Calu3 (cell line): Measurements from ENCODE around the gene DSE. TPM values are rescaled to one million over a fixed set of nuclear protein-coding genes. Genes with fewer than 3 reads are reported as not detected.

ENCODE experiments used
- BruUV-seq: library from RNA; stranded (reverse); fragments of 400-500 nt; replicated peaks from 2 replicates; lab custom pipeline; 2021; lab: Mats Ljungman, UMichigan
- CTCF ChIA-PET: fragments of 300-600 bp; sonication (Branson Sonifier 250); formaldehyde crosslinking; loops from one replicate; lab custom pipeline; 2022; ENCODE audit warnings: antibody characterized with exemption; lab: Charles Lee
- DNase-seq: peaks from one replicate; pipeline ENCODE4 v3.0.0; 2022
- H3K27ac Mint-ChIP-seq: one replicate; pipeline ENCODE4 v1.8.0; 2022; ENCODE audit warnings: mixed read lengths; ENCODE audit not compliant: unreplicated experiment
- H3K27me3 Mint-ChIP-seq: one replicate; pipeline ENCODE4 v1.8.0; 2022; ENCODE audit warnings: mixed read lengths; ENCODE audit not compliant: unreplicated experiment
- H3K36me3 Mint-ChIP-seq: one replicate; pipeline ENCODE4 v1.8.0; 2022; ENCODE audit warnings: mild to moderate bottlenecking, moderate library complexity, mixed read lengths; ENCODE audit not compliant: insufficient read depth, unreplicated experiment
- H3K4me1 Mint-ChIP-seq: one replicate; pipeline ENCODE4 v1.8.0; 2022; ENCODE audit warnings: mild to moderate bottlenecking, low read depth, mixed read lengths; ENCODE audit not compliant: unreplicated experiment
- H3K4me3 Mint-ChIP-seq: one replicate; pipeline ENCODE4 v1.8.0; 2022; ENCODE audit warnings: mild to moderate bottlenecking, low read depth, moderate library complexity, mixed read lengths; ENCODE audit not compliant: unreplicated experiment
- H3K9me3 Mint-ChIP-seq: one replicate; pipeline ENCODE4 v1.8.0; 2022; ENCODE audit warnings: low read depth, mixed read lengths; ENCODE audit not compliant: unreplicated experiment
- intact Hi-C: fragments of 100-400 bp; cut with micrococcal nuclease; formaldehyde crosslinking; loops from one replicate; pipeline ENCODE4 v1.10.0; 2022; ENCODE audit not compliant: unreplicated experiment
- total RNA-seq: library from RNA; stranded (reverse); gene quantifications from 2 replicates; pipeline ENCODE4 v1.2.3, GENCODE V29; 2022
- TF ChIP-seq, protein P1 (sequence below): fragments of 200-600 bp; IDR thresholded peaks from one replicate; pipeline ENCODE4 v1.8.0; 2022; ENCODE audit warnings: antibody characterized with exemption; ENCODE audit not compliant: unreplicated experiment

The DSE gene
- total RNA-seq, 1 experiment from 2014 or later = 43.8 TPM

DNA sequence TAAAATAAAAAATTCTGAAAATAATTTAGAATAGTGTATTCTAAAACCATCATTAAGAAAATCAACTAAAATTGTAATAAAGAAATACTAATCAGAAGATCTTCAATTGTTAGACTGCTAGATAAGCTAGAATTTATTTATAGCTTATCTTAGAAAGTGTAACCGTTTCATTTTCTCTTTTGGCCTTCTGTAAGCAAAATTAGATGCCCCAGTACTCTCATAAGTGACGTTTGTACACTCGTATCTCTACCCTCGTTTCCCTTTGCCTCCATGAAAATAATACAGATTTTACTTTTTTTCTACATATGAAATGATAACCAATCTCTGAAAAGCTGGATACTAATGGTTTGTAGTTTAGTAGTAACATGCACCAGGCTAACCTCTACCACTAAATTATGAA, 19.8 kb downstream of the DSE start:
- BruUV-seq = no TSS peak
- Mint-ChIP-seq H3K4me3 (no peak overlapping the region), H3K27me3 (no peaks in the 10 kb centered on the region), H3K4me1 (peaks cover 26% of the 10 kb centered on the region), H3K36me3 (peaks cover 6% of the 10 kb centered on the region), H3K27ac (no peak overlapping the region), H3K9me3 (no peaks in the 10 kb centered on the region)
- no peak for DNase-seq
- TF ChIP-seq, protein P1, sequence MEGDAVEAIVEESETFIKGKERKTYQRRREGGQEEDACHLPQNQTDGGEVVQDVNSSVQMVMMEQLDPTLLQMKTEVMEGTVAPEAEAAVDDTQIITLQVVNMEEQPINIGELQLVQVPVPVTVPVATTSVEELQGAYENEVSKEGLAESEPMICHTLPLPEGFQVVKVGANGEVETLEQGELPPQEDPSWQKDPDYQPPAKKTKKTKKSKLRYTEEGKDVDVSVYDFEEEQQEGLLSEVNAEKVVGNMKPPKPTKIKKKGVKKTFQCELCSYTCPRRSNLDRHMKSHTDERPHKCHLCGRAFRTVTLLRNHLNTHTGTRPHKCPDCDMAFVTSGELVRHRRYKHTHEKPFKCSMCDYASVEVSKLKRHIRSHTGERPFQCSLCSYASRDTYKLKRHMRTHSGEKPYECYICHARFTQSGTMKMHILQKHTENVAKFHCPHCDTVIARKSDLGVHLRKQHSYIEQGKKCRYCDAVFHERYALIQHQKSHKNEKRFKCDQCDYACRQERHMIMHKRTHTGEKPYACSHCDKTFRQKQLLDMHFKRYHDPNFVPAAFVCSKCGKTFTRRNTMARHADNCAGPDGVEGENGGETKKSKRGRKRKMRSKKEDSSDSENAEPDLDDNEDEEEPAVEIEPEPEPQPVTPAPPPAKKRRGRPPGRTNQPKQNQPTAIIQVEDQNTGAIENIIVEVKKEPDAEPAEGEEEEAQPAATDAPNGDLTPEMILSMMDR = no peak
- CTCF ChIA-PET = interaction anchor here (1.2 kb wide), 1 partner anchor 16 kb away, joined by 5 read pairs; no protein-coding TSS in a partner anchor
- intact Hi-C loops = no loop called here

DNA sequence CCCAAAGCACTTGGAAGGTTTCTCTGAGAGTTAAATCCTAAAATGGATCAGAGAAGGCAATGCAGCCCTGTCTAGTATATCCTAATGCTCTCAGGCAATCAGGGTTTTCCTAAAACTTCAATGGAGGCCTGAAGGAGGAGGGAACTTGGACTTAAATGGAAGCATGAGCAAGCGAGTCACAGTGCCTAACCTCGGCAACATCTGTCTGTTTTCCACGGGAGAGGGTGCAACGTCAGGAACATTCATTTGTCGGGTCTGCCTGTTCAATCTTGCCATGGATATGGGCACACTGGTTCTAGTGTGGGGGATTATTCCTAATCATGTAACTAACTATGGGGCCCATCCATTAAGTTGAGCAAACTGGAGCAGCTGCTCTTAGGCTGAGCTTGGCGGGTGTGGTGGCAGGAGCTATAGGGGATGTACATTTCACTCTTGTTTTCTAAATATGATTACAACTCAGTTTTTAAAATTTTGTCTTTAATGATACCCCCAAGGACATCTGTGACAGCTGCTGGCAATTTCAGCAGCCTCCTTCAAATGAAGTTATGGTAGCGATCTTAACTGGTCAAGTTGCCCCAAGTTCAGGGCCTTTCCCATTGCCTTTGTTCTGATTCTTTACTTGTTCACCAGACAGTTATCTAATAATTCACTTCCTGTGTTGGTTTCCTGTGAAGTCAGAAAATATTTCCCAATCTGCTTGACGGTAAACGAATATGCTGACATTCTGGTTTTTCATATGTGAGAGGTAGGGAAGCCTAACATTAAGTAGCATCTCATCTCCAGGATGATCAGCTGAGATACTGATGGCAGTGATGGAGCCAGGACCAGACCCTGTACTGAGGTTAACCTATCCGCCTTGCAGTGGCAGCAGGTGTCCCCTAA, 21.6 kb downstream of the DSE start:
- CTCF ChIA-PET = interaction anchor here (0.6 to 1.7 kb wide), 3 partner anchors 14 to 124 kb away, joined by 5 to 7 read pairs (median 5); no protein-coding TSS in a partner anchor
- Mint-ChIP-seq H3K27me3 (no peaks in the 10 kb centered on the region), H3K36me3 (peaks cover under 1% of the 10 kb centered on the region), H3K27ac (no peak overlapping the region), H3K4me1 (peaks cover 17% of the 10 kb centered on the region), H3K4me3 (no peak overlapping the region), H3K9me3 (no peaks in the 10 kb centered on the region)
- no TSS peak for BruUV-seq
- DNase-seq = no peak
- intact Hi-C loops = no loop called here
- TF ChIP-seq, protein P1 = no peak

DNA sequence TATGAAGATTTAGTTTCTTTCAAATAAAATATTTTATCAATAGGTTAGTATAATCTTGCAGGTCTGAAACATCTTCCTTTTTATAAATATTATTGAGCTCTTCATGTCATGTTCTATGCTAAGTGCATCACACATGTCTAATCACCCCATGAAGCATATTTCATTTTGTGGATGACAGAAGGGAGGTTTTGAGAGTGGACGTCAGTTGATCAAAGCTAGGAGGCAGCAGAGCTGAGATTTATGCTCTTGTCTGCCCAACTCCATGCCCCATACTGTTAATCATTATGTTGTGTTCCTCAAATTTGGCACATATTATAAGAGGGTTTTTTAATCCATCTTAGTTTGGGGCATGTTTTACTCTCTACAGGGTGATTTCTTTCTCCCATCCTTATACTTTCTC, 22.7 kb downstream of the DSE start:
- Mint-ChIP-seq H3K27ac (no peak overlapping the region), H3K4me1 (peaks cover 6% of the 10 kb centered on the region)

GRCh38 chr6:116395647-116396046, 24.9 kb downstream of the DSE start:
- no peaks in the 10 kb centered on the region for H3K9me3 Mint-ChIP-seq
- TF ChIP-seq, protein P1 = no peak
- DNase-seq = no peak
- no TSS peak for BruUV-seq
- H3K36me3 Mint-ChIP-seq = peaks cover 5% of the 10 kb centered on the region
- intact Hi-C loops = no loop called here
- peaks cover 13% of the 10 kb centered on the region for H3K4me1 Mint-ChIP-seq
- no peak overlapping the region for H3K27ac Mint-ChIP-seq
- CTCF ChIA-PET = no interaction called here
- no peak overlapping the region for H3K4me3 Mint-ChIP-seq
- no peaks in the 10 kb centered on the region for H3K27me3 Mint-ChIP-seq

More for the DNA sequence above, 22.7 kb downstream of the DSE start:
- Mint-ChIP-seq H3K4me3 (no peak overlapping the region), H3K27me3 (no peaks in the 10 kb centered on the region), H3K36me3 (no peaks in the 10 kb centered on the region), H3K9me3 (no peaks in the 10 kb centered on the region)
- TF ChIP-seq, protein P1 = no peak
- no TSS peak for BruUV-seq
- intact Hi-C loops = no loop called here
- DNase-seq = no peak
- CTCF ChIA-PET = interaction anchor here (0.7 to 1.7 kb wide), 3 partner anchors 19 to 125 kb away, joined by 3 to 5 read pairs (median 5); no protein-coding TSS in a partner anchor
